HUES6 (cell line): Measurements from ENCODE around the gene GALNT16.

Source experiments
- H3K27ac ChIP-seq: 2 replicates; pipeline ENCODE4 v1.7.0; 2013; ENCODE audit warnings: low read depth, mild to moderate bottlenecking, low read length, inconsistent platforms
- H3K27me3 ChIP-seq: 2 replicates; pipeline ENCODE4 v1.6.1; 2013; ENCODE audit warnings: low read length; ENCODE audit not compliant: control insufficient read depth, insufficient read depth
- H3K36me3 ChIP-seq: 2 replicates; pipeline ENCODE4 v1.6.1; 2013; ENCODE audit warnings: low read length; ENCODE audit not compliant: control insufficient read depth, insufficient read depth
- H3K4me1 ChIP-seq: 2 replicates; pipeline ENCODE4 v1.6.1; 2013; ENCODE audit warnings: low read length; ENCODE audit not compliant: control insufficient read depth, insufficient read depth
- H3K4me3 ChIP-seq: 2 replicates; pipeline ENCODE4 v1.5.1; 2013; ENCODE audit warnings: low read depth, low read length
- H3K9ac ChIP-seq: one replicate; pipeline ENCODE4 v1.6.1; 2013; ENCODE audit warnings: mild to moderate bottlenecking, low read length
- H3K9me3 ChIP-seq: 2 replicates; pipeline ENCODE4 v1.6.1; 2013; ENCODE audit warnings: low read depth, low read length; ENCODE audit not compliant: control insufficient read depth, insufficient read depth

Gene GALNT16

GRCh38 chr14:69319911-69320310 lies 60.0 kb downstream of the GALNT16 start:
- Histone ChIP-seq H3K27me3 (no peaks in the 10 kb centered on the region), H3K4me3 (no peak overlapping the region), H3K9ac (no peak overlapping the region), H3K27ac (no peak overlapping the region), H3K36me3 (no peaks in the 10 kb centered on the region), H3K4me1 (peaks cover 19% of the 10 kb centered on the region), H3K9me3 (no peaks in the 10 kb centered on the region)

GRCh38 chr14:69320581-69321365 lies 60.8 kb downstream of the GALNT16 start:
- H3K27me3 ChIP-seq, result no peaks in the 10 kb centered on the region
- no peaks in the 10 kb centered on the region for H3K9me3 ChIP-seq
- H3K36me3 ChIP-seq, result no peaks in the 10 kb centered on the region
- H3K9ac ChIP-seq, result no peak overlapping the region
- H3K4me1 ChIP-seq, result peaks cover 19% of the 10 kb centered on the region
- no peak overlapping the region for H3K27ac ChIP-seq
- no peak overlapping the region for H3K4me3 ChIP-seq

GRCh38 chr14:69321601-69322330 lies 61.8 kb downstream of the GALNT16 start:
- H3K9ac ChIP-seq, result no peak overlapping the region
- H3K27ac ChIP-seq, result no peak overlapping the region
- H3K4me3 ChIP-seq, result no peak overlapping the region
- no peaks in the 10 kb centered on the region for H3K36me3 ChIP-seq
- peaks cover 18% of the 10 kb centered on the region for H3K4me1 ChIP-seq
- H3K27me3 ChIP-seq, result no peaks in the 10 kb centered on the region
- H3K9me3 ChIP-seq, result no peaks in the 10 kb centered on the region

- Histone ChIP-seq H3K9ac (no peak overlapping the region), H3K27ac (no peak overlapping the region), H3K4me3 (no peak overlapping the region), H3K9me3 (no peaks in the 10 kb centered on the region), H3K4me1 (peaks cover 9% of the 10 kb centered on the region), H3K27me3 (no peaks in the 10 kb centered on the region), H3K36me3 (no peaks in the 10 kb centered on the region)
Observed at GRCh38 chr14:69323266-69323998, 63.5 kb downstream of the GALNT16 start.

- H3K9ac ChIP-seq, result no peak overlapping the region
- H3K9me3 ChIP-seq, result no peaks in the 10 kb centered on the region
- peaks cover 8% of the 10 kb centered on the region for H3K4me1 ChIP-seq
- no peaks in the 10 kb centered on the region for H3K36me3 ChIP-seq
- H3K4me3 ChIP-seq, result no peak overlapping the region
- H3K27me3 ChIP-seq, result no peaks in the 10 kb centered on the region
- no peak overlapping the region for H3K27ac ChIP-seq
Observed at GRCh38 chr14:69323999-69324282, 64.0 kb downstream of the GALNT16 start.

- no peaks in the 10 kb centered on the region for H3K27me3 ChIP-seq
- H3K4me1 ChIP-seq, result peaks cover 8% of the 10 kb centered on the region
- no peaks in the 10 kb centered on the region for H3K9me3 ChIP-seq
- H3K9ac ChIP-seq, result no peak overlapping the region
- no peak overlapping the region for H3K27ac ChIP-seq
- no peak overlapping the region for H3K4me3 ChIP-seq
- no peaks in the 10 kb centered on the region for H3K36me3 ChIP-seq
Observed at GRCh38 chr14:69324341-69324931, 64.5 kb downstream of the GALNT16 start.

GRCh38 chr14:69325086-69325485 lies 65.1 kb downstream of the GALNT16 start:
- Histone ChIP-seq H3K27ac (no peak overlapping the region), H3K36me3 (no peaks in the 10 kb centered on the region), H3K4me3 (no peak overlapping the region), H3K27me3 (no peaks in the 10 kb centered on the region), H3K4me1 (peaks cover 8% of the 10 kb centered on the region), H3K9ac (no peak overlapping the region), H3K9me3 (no peaks in the 10 kb centered on the region)

GRCh38 chr14:69325646-69326265 lies 65.8 kb downstream of the GALNT16 start:
- H3K9me3 ChIP-seq, result no peaks in the 10 kb centered on the region
- no peaks in the 10 kb centered on the region for H3K27me3 ChIP-seq
- H3K27ac ChIP-seq, result no peak overlapping the region
- no peak overlapping the region for H3K9ac ChIP-seq
- no peaks in the 10 kb centered on the region for H3K36me3 ChIP-seq
- H3K4me1 ChIP-seq, result peaks cover 8% of the 10 kb centered on the region
- no peak overlapping the region for H3K4me3 ChIP-seq

GRCh38 chr14:69326611-69327010 lies 66.7 kb downstream of the GALNT16 start:
- H3K36me3 ChIP-seq, result no peaks in the 10 kb centered on the region
- no peaks in the 10 kb centered on the region for H3K27me3 ChIP-seq
- H3K27ac ChIP-seq, result no peak overlapping the region
- no peak overlapping the region for H3K4me3 ChIP-seq
- H3K9me3 ChIP-seq, result no peaks in the 10 kb centered on the region
- H3K4me1 ChIP-seq, result peaks cover 8% of the 10 kb centered on the region
- H3K9ac ChIP-seq, result no peak overlapping the region

GRCh38 chr14:69327507-69327906 lies 67.5 kb downstream of the GALNT16 start:
- Histone ChIP-seq H3K27me3 (no peaks in the 10 kb centered on the region), H3K9ac (no peak overlapping the region), H3K36me3 (no peaks in the 10 kb centered on the region), H3K27ac (no peak overlapping the region), H3K4me1 (peaks cover 8% of the 10 kb centered on the region), H3K9me3 (no peaks in the 10 kb centered on the region), H3K4me3 (no peak overlapping the region)
